C4-2B (cell line): Measurements from ENCODE around the gene GJA4.

Experiments
- ZFX ChIP-seq: fragments of 450-650 bp; IDR thresholded peaks from 2 replicates; pipeline ENCODE4 v1.6.1; 2017
- TF ChIP-seq, protein P1 (sequence below): fragments of 450-650 bp; conservative IDR thresholded peaks from 2 replicates; pipeline ENCODE4 v1.5.1; 2017; ENCODE audit warnings: mild to moderate bottlenecking

DNA sequence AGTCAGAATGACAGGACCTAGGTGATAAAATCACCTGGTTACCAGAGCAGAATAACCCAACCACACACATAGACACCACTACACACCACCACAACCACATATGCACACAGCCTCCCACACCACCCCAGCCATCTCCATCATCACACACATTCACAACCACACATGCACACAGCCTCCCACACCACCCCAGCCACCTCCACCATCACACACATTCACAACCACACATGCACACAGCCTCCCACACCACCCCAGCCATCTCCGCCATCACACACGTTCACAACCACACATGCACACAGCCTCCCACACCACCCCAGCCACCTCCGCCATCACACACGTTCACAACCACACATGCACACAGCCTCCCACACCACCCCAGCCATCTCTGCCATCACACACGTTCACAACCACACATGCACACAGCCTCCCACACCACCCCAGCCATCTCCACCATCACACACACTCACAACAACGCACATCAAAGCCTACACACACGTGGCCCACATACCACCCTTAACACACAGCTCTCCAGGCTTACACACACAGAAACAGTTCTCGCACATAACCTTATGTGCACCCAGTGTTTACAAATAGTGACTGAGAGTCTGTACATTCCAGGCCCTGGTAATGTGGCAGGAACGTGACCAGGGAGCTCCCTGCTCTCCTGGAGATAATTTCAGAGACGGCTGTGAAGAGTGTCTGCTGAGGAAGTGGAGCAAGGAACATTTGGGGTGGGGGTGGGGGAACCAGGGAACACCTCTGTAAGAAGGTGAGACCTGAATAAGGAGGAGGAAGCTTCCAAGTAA is 15.1 kb upstream of the GJA4 start:
- TF ChIP-seq, protein P1, sequence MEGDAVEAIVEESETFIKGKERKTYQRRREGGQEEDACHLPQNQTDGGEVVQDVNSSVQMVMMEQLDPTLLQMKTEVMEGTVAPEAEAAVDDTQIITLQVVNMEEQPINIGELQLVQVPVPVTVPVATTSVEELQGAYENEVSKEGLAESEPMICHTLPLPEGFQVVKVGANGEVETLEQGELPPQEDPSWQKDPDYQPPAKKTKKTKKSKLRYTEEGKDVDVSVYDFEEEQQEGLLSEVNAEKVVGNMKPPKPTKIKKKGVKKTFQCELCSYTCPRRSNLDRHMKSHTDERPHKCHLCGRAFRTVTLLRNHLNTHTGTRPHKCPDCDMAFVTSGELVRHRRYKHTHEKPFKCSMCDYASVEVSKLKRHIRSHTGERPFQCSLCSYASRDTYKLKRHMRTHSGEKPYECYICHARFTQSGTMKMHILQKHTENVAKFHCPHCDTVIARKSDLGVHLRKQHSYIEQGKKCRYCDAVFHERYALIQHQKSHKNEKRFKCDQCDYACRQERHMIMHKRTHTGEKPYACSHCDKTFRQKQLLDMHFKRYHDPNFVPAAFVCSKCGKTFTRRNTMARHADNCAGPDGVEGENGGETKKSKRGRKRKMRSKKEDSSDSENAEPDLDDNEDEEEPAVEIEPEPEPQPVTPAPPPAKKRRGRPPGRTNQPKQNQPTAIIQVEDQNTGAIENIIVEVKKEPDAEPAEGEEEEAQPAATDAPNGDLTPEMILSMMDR: no peak
- no peak for TF ChIP-seq ZFX
